SIG-M5 treated with dmso at 0.1 percent for 504 hours (cell line): ENCODE results near the gene AANAT.

ENCODE experiments used
- DNase-seq: peaks from one replicate; lab custom pipeline; 2025; ENCODE audit not compliant: unreplicated experiment; lab: John Stamatoyannopoulos, UW

Gene AANAT

GRCh38 chr17:76467366-76467765, at the start of gene AANAT:
TSS of gene AANAT (plus strand) at chr17:76467603. CDS start at chr17:76468747, 1,144 bp downstream.
- DNase-seq, result no peak

GRCh38 chr17:76419576-76420260, 47.7 kb upstream of the AANAT start:
- no peak for DNase-seq

GRCh38 chr17:76420356-76421043, 46.9 kb upstream of the AANAT start:
- DNase-seq, result no peak

GRCh38 chr17:76421044-76421407, 46.4 kb upstream of the AANAT start:
- no peak for DNase-seq

GRCh38 chr17:76422406-76422805, 45.0 kb upstream of the AANAT start:
- DNase-seq, result no peak

- DNase-seq, result no peak
Measured at GRCh38 chr17:76422860-76423259, 44.5 kb upstream of the AANAT start.

- DNase-seq, result no peak
Measured at GRCh38 chr17:76426853-76427252, 40.5 kb upstream of the AANAT start.

- DNase-seq, result no peak
Measured at GRCh38 chr17:76427501-76428231, 39.7 kb upstream of the AANAT start.

GRCh38 chr17:76428511-76428910, 38.9 kb upstream of the AANAT start:
- DNase-seq, result no peak

GRCh38 chr17:76431509-76431908, 35.9 kb upstream of the AANAT start:
- DNase-seq, result no peak

- no peak for DNase-seq
Measured at GRCh38 chr17:76432004-76432403, 35.4 kb upstream of the AANAT start.

GRCh38 chr17:76432712-76433336, 34.6 kb upstream of the AANAT start:
- DNase-seq, result peak; percentile 19

- no peak for DNase-seq
Measured at GRCh38 chr17:76433693-76434092, 33.7 kb upstream of the AANAT start.

- no peak for DNase-seq
Measured at GRCh38 chr17:76434870-76435269, 32.5 kb upstream of the AANAT start.

- DNase-seq, result no peak
Measured at GRCh38 chr17:76435751-76436150, 31.7 kb upstream of the AANAT start.

- no peak for DNase-seq
Measured at GRCh38 chr17:76437467-76438402, 29.7 kb upstream of the AANAT start.

GRCh38 chr17:76438906-76439305, 28.5 kb upstream of the AANAT start:
- no peak for DNase-seq

- DNase-seq, result no peak
Measured at GRCh38 chr17:76439314-76439928, 28.0 kb upstream of the AANAT start.

- DNase-seq, result no peak
Measured at GRCh38 chr17:76440751-76441362, 26.5 kb upstream of the AANAT start.
